GM19463 (cell line): ENCODE measurements around the gene KRT77.

Experiments used
- ATAC-seq: cut with Tn5 transposase; IDR thresholded peaks from one replicate; pipeline ENCODE4 v1.9.1; 2021; ENCODE audit warnings: mild to moderate bottlenecking, moderate library complexity; ENCODE audit not compliant: unreplicated experiment

KRT77 gene

DNA sequence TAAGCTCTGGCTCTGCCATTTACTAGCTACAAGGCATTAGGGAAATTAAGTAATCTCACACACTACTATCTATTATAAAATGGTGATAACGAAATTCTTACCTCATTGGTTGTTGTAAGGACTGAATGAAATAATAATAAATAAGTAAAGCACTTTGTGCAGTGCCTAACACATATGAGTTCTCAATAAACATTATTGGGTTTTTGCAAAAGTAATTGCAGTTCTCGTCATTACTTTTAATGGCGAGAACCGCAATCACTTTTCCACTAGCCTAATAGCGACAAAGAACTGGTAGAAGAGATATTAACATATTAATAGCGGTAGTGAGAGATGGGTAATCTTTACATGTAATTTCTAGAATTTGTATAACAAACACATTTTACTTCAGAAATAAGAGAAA is 9.2 kb downstream of the KRT77 start:
- ATAC-seq, result no peak

- ATAC-seq, result no peak
These were observed 10.1 kb downstream of the KRT77 start for GRCh38 chr12:52693261-52693660.

DNA sequence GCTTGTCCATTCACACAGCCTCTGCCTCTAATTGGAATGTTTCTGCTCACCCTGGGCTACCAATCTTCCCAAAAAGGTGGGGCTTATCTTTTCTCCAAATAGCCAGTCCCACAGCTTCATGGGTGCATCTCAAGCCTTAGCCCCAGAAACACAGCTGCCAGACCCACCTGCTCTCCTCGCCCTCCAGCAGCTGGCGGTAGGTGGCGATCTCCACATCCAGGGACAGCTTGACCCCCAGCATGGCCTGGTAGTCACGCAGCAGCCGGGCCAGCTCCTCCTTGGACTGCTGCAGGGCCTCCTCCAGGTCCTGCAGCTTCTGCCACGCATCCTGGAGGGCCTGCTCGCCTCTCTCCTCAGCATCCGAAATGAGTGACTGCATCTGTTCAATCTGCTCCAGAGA is 11.1 kb downstream of the KRT77 start:
- no peak for ATAC-seq

GRCh38 chr12:52691841-52692150 is 11.5 kb downstream of the KRT77 start:
- no peak for ATAC-seq

- no peak for ATAC-seq
These were observed 12.1 kb downstream of the KRT77 start for GRCh38 chr12:52691076-52691840.

GRCh38 chr12:52690351-52691075 is 12.8 kb downstream of the KRT77 start:
- no peak for ATAC-seq

DNA sequence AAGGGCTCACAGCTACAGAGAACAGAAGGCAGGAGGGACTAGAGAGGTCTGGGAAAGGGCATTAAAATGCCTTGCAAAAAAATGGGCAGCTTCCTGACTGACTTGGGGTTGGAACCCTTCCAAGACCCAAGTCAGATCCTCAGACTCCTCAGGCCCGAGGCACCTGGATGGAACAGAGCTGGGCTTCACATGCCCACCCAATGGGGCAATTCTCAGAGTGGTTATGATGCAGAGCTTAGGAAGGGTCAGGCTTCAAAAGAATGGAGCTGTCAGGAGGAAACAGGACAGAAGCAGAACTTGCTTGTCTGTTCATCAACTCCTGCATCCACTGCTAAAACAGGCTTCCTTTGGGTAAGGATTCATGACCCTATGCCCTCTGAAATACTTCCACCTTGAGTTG is 13.4 kb downstream of the KRT77 start:
- ATAC-seq, result no peak

DNA sequence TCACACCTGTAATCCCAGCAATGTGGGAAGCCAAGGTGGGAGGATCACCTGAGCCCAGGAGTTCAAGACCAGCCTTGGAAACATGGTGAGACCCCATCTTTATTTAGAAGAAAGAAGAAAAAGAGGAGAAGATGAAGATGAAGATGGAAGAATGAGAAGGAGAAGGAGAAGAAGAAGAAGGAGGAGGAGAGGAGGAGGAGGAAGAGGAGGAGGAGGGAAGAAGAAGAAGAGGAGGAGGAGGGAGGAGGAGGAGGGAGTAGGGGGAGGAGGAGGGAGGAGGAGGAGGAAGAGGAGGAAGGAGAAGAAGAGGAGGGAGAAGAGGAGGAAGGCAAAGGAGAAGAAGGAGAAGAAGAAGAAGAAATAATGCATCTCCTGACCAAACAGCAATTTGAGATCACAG is 14.1 kb downstream of the KRT77 start:
- no peak for ATAC-seq

- no peak for ATAC-seq
These were observed 14.8 kb downstream of the KRT77 start for GRCh38 chr12:52688481-52688880.

DNA sequence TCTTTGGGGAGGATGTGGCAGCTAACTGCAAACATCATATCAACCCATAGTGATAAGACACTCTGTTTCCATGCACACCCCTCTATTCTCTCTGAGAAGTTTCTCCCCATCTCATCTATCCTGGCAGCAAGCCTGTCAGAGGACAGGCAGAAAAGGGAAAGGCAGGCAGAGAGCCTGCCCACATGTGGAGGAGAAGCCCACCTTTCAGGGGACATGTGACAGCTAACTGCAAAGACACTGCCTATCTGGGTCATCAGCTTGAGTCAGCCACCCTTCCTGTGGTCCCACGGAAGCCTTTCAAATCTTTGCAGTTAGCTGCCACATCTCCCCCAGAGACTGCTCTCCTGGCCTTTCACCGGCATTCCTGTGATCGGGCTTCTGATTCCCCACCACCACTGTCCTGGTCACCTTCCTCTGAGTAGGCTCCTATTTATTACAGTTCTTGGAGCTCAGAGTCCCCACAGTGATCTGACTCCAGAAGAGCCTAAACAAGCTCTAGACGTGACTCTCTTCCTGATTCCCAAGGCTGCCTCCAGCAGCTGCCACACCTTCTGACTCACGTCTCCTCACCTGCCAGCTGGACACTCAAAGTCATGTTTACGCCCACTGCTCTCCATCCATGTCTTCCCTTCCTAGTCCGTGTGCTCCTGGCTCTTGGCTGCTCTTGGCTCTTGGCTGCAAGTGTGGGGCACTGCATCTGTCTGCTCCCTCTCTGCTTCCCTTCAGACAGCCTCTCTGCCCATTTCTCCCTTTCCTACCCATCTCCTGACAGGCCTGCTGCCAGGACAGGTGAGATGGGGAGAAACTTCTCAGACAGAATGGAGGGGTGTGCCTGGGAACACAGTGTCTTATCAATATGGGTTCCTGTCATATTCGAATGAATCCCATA is 15.6 kb downstream of the KRT77 start:
- ATAC-seq, result no peak

DNA sequence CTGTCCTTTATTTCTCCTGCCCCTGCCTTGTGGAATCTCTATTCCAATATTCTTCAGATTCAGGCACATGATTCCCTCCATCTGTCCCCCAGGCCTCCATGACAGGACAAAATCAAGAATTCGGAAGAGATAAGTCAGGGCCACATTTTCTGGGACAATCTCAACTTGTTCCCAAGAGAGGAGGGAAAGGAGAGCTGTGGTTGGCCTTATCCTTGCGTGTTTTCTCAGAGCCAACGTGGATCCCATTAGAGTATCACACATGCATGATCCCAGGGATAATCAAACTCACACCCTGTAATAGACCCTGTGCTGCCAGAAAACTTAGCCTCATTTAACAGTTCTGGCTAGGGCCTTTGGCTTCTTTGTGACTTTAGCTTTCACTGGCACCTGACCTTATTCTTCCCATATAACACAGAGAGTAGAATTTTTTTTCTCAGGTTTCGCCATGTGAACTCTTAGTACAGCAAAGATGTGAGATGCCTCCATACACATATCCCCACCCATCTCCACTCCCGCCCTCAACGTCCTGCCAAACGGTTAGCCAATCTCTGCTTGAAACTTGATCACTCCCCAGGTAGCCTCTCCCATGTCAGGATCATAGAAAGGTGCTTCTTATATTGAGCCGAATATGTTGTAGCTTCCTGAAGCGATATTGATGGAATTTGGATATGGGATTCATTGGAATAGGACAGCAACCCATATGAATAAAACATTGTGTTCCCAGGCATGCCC is 16.4 kb downstream of the KRT77 start:
- no peak for ATAC-seq

- ATAC-seq, result no peak
These were observed 17.3 kb downstream of the KRT77 start for GRCh38 chr12:52686063-52686462.

DNA sequence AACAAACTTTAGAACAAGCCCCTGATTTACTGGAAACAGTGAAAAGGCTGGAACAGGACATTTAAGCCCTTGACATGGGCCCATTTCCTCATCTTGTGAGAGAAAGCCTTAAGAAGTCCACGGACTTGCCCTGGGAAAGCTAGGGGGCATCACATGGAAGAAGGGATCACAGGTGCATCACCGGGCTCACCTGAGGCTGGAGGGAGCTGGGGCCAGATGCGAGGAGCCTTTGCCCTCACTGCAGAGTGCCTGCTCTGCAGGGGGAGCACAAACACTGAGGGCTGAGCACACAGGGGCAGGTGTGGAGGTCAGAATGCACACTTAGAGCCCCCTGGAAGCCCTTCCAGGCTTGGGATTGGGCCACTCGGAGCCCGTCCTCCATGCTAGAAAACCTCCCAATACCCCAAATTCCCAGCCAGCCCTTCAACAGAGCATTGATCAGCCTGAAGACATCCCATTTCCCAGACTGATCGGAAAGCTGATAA is 17.9 kb downstream of the KRT77 start:
- no peak for ATAC-seq

DNA sequence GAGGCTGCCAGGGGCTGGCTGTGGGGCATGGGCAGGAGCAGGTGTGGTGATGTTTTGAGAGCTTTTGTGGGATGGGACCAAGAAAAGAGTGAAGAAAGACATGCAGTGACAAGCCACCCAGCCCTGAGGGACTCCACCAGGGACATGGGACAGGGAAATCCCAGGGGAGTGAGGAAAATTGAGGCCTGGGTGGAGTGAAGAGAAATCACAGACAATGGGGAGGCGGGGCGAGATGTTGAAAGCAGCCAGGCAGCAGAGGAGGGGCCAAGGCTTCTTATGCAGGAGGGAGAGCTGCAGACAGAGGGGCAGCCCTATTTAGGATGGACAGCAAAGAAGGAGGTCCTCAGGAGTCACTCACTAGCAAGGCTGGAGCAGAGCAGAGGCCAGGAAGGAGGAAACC is 18.9 kb downstream of the KRT77 start:
- no peak for ATAC-seq

- ATAC-seq, result no peak
These were observed 19.6 kb downstream of the KRT77 start for GRCh38 chr12:52683575-52684300.

DNA sequence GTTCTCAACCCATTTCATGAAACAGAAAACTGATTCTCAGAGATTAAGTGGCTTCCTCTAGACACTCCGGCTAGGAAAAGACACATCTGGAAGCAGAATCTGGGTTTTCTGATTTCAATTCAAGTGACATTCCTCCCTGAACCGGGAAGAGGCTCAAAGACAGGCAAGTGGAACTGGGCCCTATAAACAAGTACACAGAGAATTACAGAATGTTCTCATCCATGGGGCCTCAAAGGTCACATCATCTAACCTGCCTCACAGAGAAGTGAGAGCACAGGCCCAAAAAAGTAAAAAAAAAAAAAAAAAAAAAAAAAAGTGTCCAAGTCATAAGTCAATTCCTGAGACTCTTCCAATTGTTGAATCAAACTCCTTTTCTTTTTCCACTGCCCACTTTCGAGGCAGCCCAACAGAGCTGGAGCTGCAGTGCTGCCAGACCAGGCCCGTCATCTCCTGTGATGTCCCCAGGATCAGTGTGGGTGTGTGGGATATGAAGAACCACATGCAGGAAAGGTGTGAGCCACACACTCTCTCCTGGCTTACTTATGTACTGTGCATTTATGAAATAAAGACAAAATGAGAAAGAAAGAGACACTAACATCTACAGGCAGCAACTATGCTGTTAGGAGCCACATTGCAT is 20.3 kb downstream of the KRT77 start:
- ATAC-seq, result no peak

DNA sequence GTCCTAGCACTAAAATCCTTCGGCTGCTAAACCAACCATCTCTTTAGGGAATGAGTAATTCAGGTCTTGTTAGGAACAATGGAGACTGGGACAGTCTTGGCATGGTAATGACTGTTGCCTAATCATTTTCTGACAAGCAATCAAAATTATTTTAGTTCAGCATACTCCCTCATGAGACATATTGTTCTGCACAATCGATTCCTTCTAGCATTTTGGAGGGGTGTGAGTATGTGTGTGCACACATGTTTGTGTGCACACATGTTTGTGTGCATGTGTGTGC is 21.0 kb downstream of the KRT77 start:
- no peak for ATAC-seq

GRCh38 chr12:52681526-52682380 is 21.6 kb downstream of the KRT77 start:
- no peak for ATAC-seq

GRCh38 chr12:52680363-52680762 is 23.0 kb downstream of the KRT77 start, which contains the start of gene KRT1:
Gene KRT1, minus strand, starts transcription at chr12:52680407. Its CDS starts 59 bp downstream, at chr12:52680348.
- ATAC-seq, result no peak
